Neural cell (in vitro differentiated cells): ENCODE data around the gene ZNF831. TPM values are rescaled to one million over a fixed set of nuclear protein-coding genes. Genes with fewer than 3 reads are reported as not detected.

ENCODE experiments used
- H2AFZ ChIP-seq: fragments of 200-600, 300-800 bp; sonication (generic), shearing (Covaris generic); 2 replicates; pipeline ENCODE4 v1.6.0; 2014; ENCODE audit warnings: low read depth, mild to moderate bottlenecking, antibody characterized with exemption, low read length, moderate library complexity
- H3F3A ChIP-seq: fragments of 200-600 bp; shearing (Covaris generic); 2 replicates; pipeline ENCODE4 v1.6.1; 2016; ENCODE audit warnings: mild to moderate bottlenecking, moderate library complexity, mixed read lengths, antibody characterized with exemption, low read length; ENCODE audit not compliant: insufficient read depth, poor library complexity, severe bottlenecking
- H3K27ac ChIP-seq: fragments of 200-600, 300-800 bp; sonication (generic), shearing (Covaris generic); 2 replicates; pipeline ENCODE4 v1.5.1; 2014; ENCODE audit warnings: mild to moderate bottlenecking, low read length, moderate library complexity
- H3K27me3 ChIP-seq: fragments of 300-800, 200-600 bp; sonication (generic), shearing (Covaris generic); 2 replicates; pipeline ENCODE4 v1.6.0; 2014; ENCODE audit warnings: mild to moderate bottlenecking, low read depth, low read length, moderate library complexity; ENCODE audit not compliant: insufficient read depth
- H3K36me3 ChIP-seq: fragments of 300-800, 200-600 bp; sonication (generic), shearing (Covaris generic); 2 replicates; pipeline ENCODE4 v1.5.1; 2014; ENCODE audit warnings: mild to moderate bottlenecking, antibody characterized with exemption, low read length, moderate library complexity; ENCODE audit not compliant: insufficient read depth
- H3K4me2 ChIP-seq: fragments of 300-800, 200-600 bp; sonication (generic), shearing (Covaris generic); 2 replicates; pipeline ENCODE4 v1.6.0; 2014; ENCODE audit warnings: mild to moderate bottlenecking, low read length
- H3K4me3 ChIP-seq: fragments of 300-800, 200-600 bp; sonication (generic), shearing (Covaris generic); 2 replicates; pipeline ENCODE4 v1.5.1; 2014; ENCODE audit warnings: mild to moderate bottlenecking, low read length, moderate library complexity
- H3K79me2 ChIP-seq: fragments of 200-600 bp; shearing (Covaris generic); replicated peaks from 2 replicates; pipeline ENCODE4 v1.6.0; 2014; ENCODE audit warnings: mild to moderate bottlenecking, low read length, moderate library complexity; ENCODE audit not compliant: insufficient read depth
- H3K9ac ChIP-seq: fragments of 300-800, 200-600 bp; sonication (generic), shearing (Covaris generic); 2 replicates; pipeline ENCODE4 v1.6.1; 2016; ENCODE audit warnings: mild to moderate bottlenecking, low read length, mixed read lengths
- H3K9me2 ChIP-seq: fragments of 200-600 bp; shearing (Covaris generic); 2 replicates; pipeline ENCODE4 v1.6.1; 2016; ENCODE audit warnings: mild to moderate bottlenecking, low read length, mixed read lengths; ENCODE audit not compliant: insufficient read depth
- H3K9me3 ChIP-seq: fragments of 200-600, 300-800 bp; sonication (generic), shearing (Covaris generic); 2 replicates; pipeline ENCODE4 v1.6.1; 2016; ENCODE audit warnings: mild to moderate bottlenecking, mixed run types, low read length, moderate library complexity, mixed read lengths
- H4K20me1 ChIP-seq: fragments of 200-600 bp; shearing (Covaris generic); 2 replicates; pipeline ENCODE4 v1.6.1; 2016; ENCODE audit warnings: mild to moderate bottlenecking, mixed run types; ENCODE audit not compliant: insufficient read depth
- CTCF ChIP-seq: fragments of 450-650 bp; IDR thresholded peaks from 2 replicates; pipeline ENCODE4 v1.5.1; 2014; ENCODE audit warnings: antibody characterized with exemption, mild to moderate bottlenecking, moderate library complexity; ENCODE audit not compliant: poor library complexity, severe bottlenecking
- EP300 ChIP-seq: fragments of 450-650 bp; conservative IDR thresholded peaks from 2 replicates; pipeline ENCODE4 v1.6.1; 2014; ENCODE audit warnings: antibody characterized with exemption, mild to moderate bottlenecking, moderate library complexity; ENCODE audit not compliant: poor library complexity, severe bottlenecking
- EZH2 ChIP-seq: fragments of 200-600, 300-800 bp; shearing (Covaris generic), sonication (generic); IDR thresholded peaks from 2 replicates; pipeline ENCODE4 v1.6.1; 2014; ENCODE audit warnings: antibody characterized with exemption, low read length, borderline replicate concordance, mild to moderate bottlenecking; ENCODE audit not compliant: insufficient read depth, poor library complexity, severe bottlenecking
- MXI1 ChIP-seq: fragments of 450-650 bp; conservative IDR thresholded peaks from 2 replicates; pipeline ENCODE4 v1.6.1; 2014; ENCODE audit warnings: antibody characterized with exemption, mild to moderate bottlenecking; ENCODE audit not compliant: poor library complexity, severe bottlenecking
- POLR2AphosphoS5 ChIP-seq: IDR thresholded peaks from 2 replicates; pipeline ENCODE4 v1.6.1; 2012
- RAD21 ChIP-seq: fragments of 450-650 bp; conservative IDR thresholded peaks from 2 replicates; pipeline ENCODE4 v1.6.1; 2014; ENCODE audit warnings: antibody characterized with exemption, mild to moderate bottlenecking, moderate library complexity
- REST ChIP-seq: IDR thresholded peaks from 2 replicates; pipeline ENCODE4 v1.6.1; 2012; ENCODE audit warnings: borderline replicate concordance
- SMC3 ChIP-seq: fragments of 450-650 bp; conservative IDR thresholded peaks from 2 replicates; pipeline ENCODE4 v1.6.1; 2014; ENCODE audit warnings: antibody characterized with exemption, mild to moderate bottlenecking, moderate library complexity; ENCODE audit not compliant: poor library complexity
- TAF1 ChIP-seq: IDR thresholded peaks from 2 replicates; pipeline ENCODE4 v1.6.1; 2012; ENCODE audit warnings: low read depth
- polyA plus RNA-seq: library from polyadenylated mRNA; depleted of rRNA; stranded (reverse); fragments of >200 nt; gene quantifications from 2 replicates; pipeline ENCODE4 v1.2.3, GENCODE V29; 2014

The ZNF831 gene
- polyA plus RNA-seq, 1 donor from 2014 or later: not detected

- Histone ChIP-seq H4K20me1 (no peaks in the 10 kb centered on the region), H3K79me2 (no peaks in the 10 kb centered on the region), H3K36me3 (no peaks in the 10 kb centered on the region), H3K9ac (no peak overlapping the region), H3K27me3 (no peaks in the 10 kb centered on the region), H3K4me3 (no peak overlapping the region), H3K4me2 (no peak overlapping the region), H3K27ac (no peak overlapping the region), H3K9me2 (no peaks in the 10 kb centered on the region), H3K9me3 (no peaks in the 10 kb centered on the region), H2AFZ (no peak overlapping the region), H3F3A (no peaks in the 10 kb centered on the region)
- TF ChIP-seq EZH2 (no peak), REST (no peak), POLR2AphosphoS5 (no peak), EP300 (no peak), CTCF (no peak), RAD21 (no peak), SMC3 (no peak), MXI1 (no peak), TAF1 (no peak)
Observed at GRCh38 chr20:59253779-59254319, 90.2 kb downstream of the ZNF831 start.

- no peaks in the 10 kb centered on the region for H3F3A ChIP-seq
- no peak for TF ChIP-seq CTCF
- TF ChIP-seq RAD21: no peak
- no peak for TF ChIP-seq POLR2AphosphoS5
- no peak for TF ChIP-seq EZH2
- no peak for TF ChIP-seq SMC3
- TF ChIP-seq TAF1: no peak
- H3K27me3 ChIP-seq: no peaks in the 10 kb centered on the region
- H2AFZ ChIP-seq: no peak overlapping the region
- H3K79me2 ChIP-seq: no peaks in the 10 kb centered on the region
- H3K36me3 ChIP-seq: no peaks in the 10 kb centered on the region
- no peak overlapping the region for H3K27ac ChIP-seq
- no peaks in the 10 kb centered on the region for H3K9me2 ChIP-seq
- H3K4me3 ChIP-seq: no peak overlapping the region
- no peak overlapping the region for H3K4me2 ChIP-seq
- no peaks in the 10 kb centered on the region for H3K9me3 ChIP-seq
- H3K9ac ChIP-seq: no peak overlapping the region
- H4K20me1 ChIP-seq: no peaks in the 10 kb centered on the region
Observed at GRCh38 chr20:59255256-59255655, 91.6 kb downstream of the ZNF831 start.
